Suprapubic skin (tissue), 4 donors: ENCODE data around the gene BMPR1B. TPM values are rescaled to one million over a fixed set of nuclear protein-coding genes. Genes with fewer than 3 reads are reported as not detected.

Source experiments
- DNase-seq, 2 donors: peaks; one replicate each; pipeline ENCODE4 v3.0.0-alpha.2; 2019; ENCODE audit warnings: low spot score in 2 of 2
- H3K27ac ChIP-seq: fragments of 200-600 bp; sonication (generic); one replicate; pipeline ENCODE4 v1.5.1; 2019
- H3K27me3 ChIP-seq: fragments of 200-600 bp; sonication (generic); one replicate; pipeline ENCODE4 v1.5.1; 2019
- H3K36me3 ChIP-seq: fragments of 200-600 bp; sonication (generic); one replicate; pipeline ENCODE4 v1.5.1; 2019
- H3K4me1 ChIP-seq: fragments of 200-600 bp; sonication (generic); one replicate; pipeline ENCODE4 v1.5.1; 2019
- H3K4me3 ChIP-seq: fragments of 200-600 bp; sonication (generic); one replicate; pipeline ENCODE4 v1.5.1; 2019; ENCODE audit warnings: mild to moderate bottlenecking
- H3K9me3 ChIP-seq: fragments of 200-600 bp; sonication (generic); one replicate; pipeline ENCODE4 v1.5.1; 2019
- CTCF ChIP-seq, 2 donors: fragments of 200-600 bp in 1 of 2; fragments of 450-650 bp in 1 of 2; sonication (generic) in 1 of 2; IDR thresholded peaks; one replicate each; pipeline ENCODE4 v1.5.1; 2016 to 2019; ENCODE audit warnings: antibody characterized with exemption in 2 of 2, mild to moderate bottlenecking in 1 of 2, moderate library complexity in 1 of 2
- EP300 ChIP-seq: sonication (generic); formaldehyde crosslinking; IDR thresholded peaks from one replicate; pipeline ENCODE4 v1.6.1; 2017; ENCODE audit warnings: antibody characterized with exemption
- POLR2A ChIP-seq, 2 donors: fragments of 450-650 bp; IDR thresholded peaks; one replicate each; pipeline ENCODE4 v1.6.1; 2017; ENCODE audit warnings: antibody characterized with exemption in 2 of 2, mild to moderate bottlenecking in 2 of 2, moderate library complexity in 2 of 2
- POLR2AphosphoS5 ChIP-seq, 3 donors: sonication (generic); formaldehyde crosslinking; IDR thresholded peaks; one replicate each; pipeline ENCODE4 v1.6.1; 2017; ENCODE audit warnings: antibody characterized with exemption in 3 of 3
- WGBS: methylation state at CpG from one replicate; pipeline ENCODE4 v1.1.5; 2018; 5-methylcytosine and 5-hydroxymethylcytosine counted together
- total RNA-seq, 4 donors: library from RNA; depleted of rRNA; stranded (reverse); fragments of >200 nt; gene quantifications; one replicate each; pipeline ENCODE4 v1.1.0, GENCODE V29; 2016

BMPR1B gene
- total RNA-seq, 4 donors from 2014 or later, result 0.38 to 1.2 (median 0.75) TPM

GRCh38 chr4:95080969-95081368, 323.2 kb downstream of the BMPR1B start:
- DNase-seq, result no peak
- Histone ChIP-seq H3K36me3 (no peaks in the 10 kb centered on the region), H3K9me3 (no peaks in the 10 kb centered on the region), H3K27me3 (no peaks in the 10 kb centered on the region), H3K4me1 (no peaks in the 10 kb centered on the region), H3K4me3 (no peak overlapping the region), H3K27ac (no peak overlapping the region)
- WGBS, result 72% methylated on average over 3 of the region's 3 CpGs
- no peak for TF ChIP-seq EP300
- no peak for TF ChIP-seq POLR2A (IDR thresholded peaks at IDR 0.05)
- no peak for TF ChIP-seq POLR2AphosphoS5 (IDR thresholded peaks at IDR 0.05)
- TF ChIP-seq CTCF (IDR thresholded peaks at IDR 0.05), result no peak

- Histone ChIP-seq H3K27ac (no peak overlapping the region), H3K36me3 (no peaks in the 10 kb centered on the region), H3K4me1 (no peaks in the 10 kb centered on the region), H3K4me3 (no peak overlapping the region), H3K9me3 (no peaks in the 10 kb centered on the region), H3K27me3 (no peaks in the 10 kb centered on the region)
- 88% methylated on average over 3 of the region's 3 CpGs for WGBS
- no peak for TF ChIP-seq CTCF (IDR thresholded peaks at IDR 0.05)
- TF ChIP-seq POLR2A (IDR thresholded peaks at IDR 0.05), result no peak
- TF ChIP-seq POLR2AphosphoS5 (IDR thresholded peaks at IDR 0.05), result no peak
- TF ChIP-seq EP300, result no peak
- DNase-seq, result no peak
These were observed 326.8 kb downstream of the BMPR1B start for GRCh38 chr4:95084584-95084983.

GRCh38 chr4:95085124-95085833, 327.5 kb downstream of the BMPR1B start:
- WGBS, result 86% methylated on average over 7 of the region's 7 CpGs
- DNase-seq, result no peak
- H3K27me3 ChIP-seq, result no peaks in the 10 kb centered on the region
- no peak overlapping the region for H3K27ac ChIP-seq
- H3K9me3 ChIP-seq, result no peaks in the 10 kb centered on the region
- TF ChIP-seq CTCF (IDR thresholded peaks at IDR 0.05), result no peak
- no peak for TF ChIP-seq POLR2AphosphoS5 (IDR thresholded peaks at IDR 0.05)
- TF ChIP-seq POLR2A (IDR thresholded peaks at IDR 0.05), result no peak
- TF ChIP-seq EP300, result no peak
- H3K36me3 ChIP-seq, result no peaks in the 10 kb centered on the region
- H3K4me3 ChIP-seq, result no peak overlapping the region
- H3K4me1 ChIP-seq, result no peaks in the 10 kb centered on the region

- TF ChIP-seq POLR2AphosphoS5 (IDR thresholded peaks at IDR 0.05) (no peak), CTCF (IDR thresholded peaks at IDR 0.05) (no peak), POLR2A (IDR thresholded peaks at IDR 0.05) (no peak), EP300 (no peak)
- no peak overlapping the region for H3K4me3 ChIP-seq
- no peaks in the 10 kb centered on the region for H3K9me3 ChIP-seq
- 70% methylated on average over 1 of the region's 1 CpG for WGBS
- H3K4me1 ChIP-seq, result no peaks in the 10 kb centered on the region
- H3K27ac ChIP-seq, result no peak overlapping the region
- H3K36me3 ChIP-seq, result no peaks in the 10 kb centered on the region
- no peaks in the 10 kb centered on the region for H3K27me3 ChIP-seq
- no peak for DNase-seq
These were observed 328.8 kb downstream of the BMPR1B start for GRCh38 chr4:95086551-95086950.

- H3K27ac ChIP-seq, result no peak overlapping the region
- TF ChIP-seq CTCF (IDR thresholded peaks at IDR 0.05), result no peak
- no peak for TF ChIP-seq EP300
- TF ChIP-seq POLR2A (IDR thresholded peaks at IDR 0.05), result no peak
- TF ChIP-seq POLR2AphosphoS5 (IDR thresholded peaks at IDR 0.05), result no peak
- H3K4me3 ChIP-seq, result no peak overlapping the region
- no peaks in the 10 kb centered on the region for H3K36me3 ChIP-seq
- no peaks in the 10 kb centered on the region for H3K27me3 ChIP-seq
- DNase-seq, result no peak
- no peaks in the 10 kb centered on the region for H3K4me1 ChIP-seq
- WGBS, result 72% methylated on average over 2 of the region's 2 CpGs
- H3K9me3 ChIP-seq, result no peaks in the 10 kb centered on the region
These were observed 330.1 kb downstream of the BMPR1B start for GRCh38 chr4:95087657-95088455.
